GM13977 (cell line): ENCODE measurements around the gene SEMA5B.

ENCODE experiments used
- DNase-seq: peaks from one replicate; pipeline ENCODE4 v3.0.0; 2012; ENCODE audit warnings: low spot score
- CTCF ChIP-seq: IDR thresholded peaks from 2 replicates; pipeline ENCODE4 v1.5.1; 2012; ENCODE audit warnings: mild to moderate bottlenecking, control low read depth; ENCODE audit not compliant: insufficient read depth; ENCODE audit errors: extremely low read depth, missing control alignments
- in situ Hi-C: fragments of 300-500 bp; cut with MboI; formaldehyde crosslinking; loops from one replicate; pipeline ENCODE4 v1.12.0; 2022; ENCODE audit warnings: low sequenced_read_pairs, low pct_unique_long_range_greater_than_20kb, mixed read lengths, inconsistent platforms; ENCODE audit not compliant: unreplicated experiment

Gene SEMA5B

GRCh38 chr3:122882361-122882947 is 145.1 kb downstream of the SEMA5B start:
- DNase-seq, result no peak
- in situ Hi-C loops, result no loop called here
- no peak for TF ChIP-seq CTCF

- no peak for DNase-seq
- TF ChIP-seq CTCF, result no peak
- in situ Hi-C loops, result no loop called here
Measured at GRCh38 chr3:122880624-122881023, 146.9 kb downstream of the SEMA5B start.

GRCh38 chr3:122880173-122880572 is 147.4 kb downstream of the SEMA5B start:
- no peak for DNase-seq
- TF ChIP-seq CTCF, result no peak
- in situ Hi-C loops, result no loop called here

- in situ Hi-C loops, result no loop called here
- DNase-seq, result no peak
- TF ChIP-seq CTCF, result no peak
Measured at GRCh38 chr3:122875547-122876127, 151.9 kb downstream of the SEMA5B start.

GRCh38 chr3:122873741-122874515 is 153.6 kb downstream of the SEMA5B start:
- in situ Hi-C loops, result no loop called here
- no peak for TF ChIP-seq CTCF
- DNase-seq, result no peak

GRCh38 chr3:122868322-122868721 is 159.2 kb downstream of the SEMA5B start:
- in situ Hi-C loops, result no loop called here
- no peak for DNase-seq
- no peak for TF ChIP-seq CTCF
